Ovary (tissue), 3 donors: ENCODE data around the gene CHRNA3.

Experiments
- CTCF ChIP-seq, 3 donors: fragments of 450-650 bp in 2 of 3; fragments of 200-600 bp in 1 of 3; IDR thresholded peaks; one replicate each; pipeline versions ENCODE4 v1.5.1 to v1.8.0; 2016 to 2022; ENCODE audit warnings: antibody characterized with exemption in 3 of 3, mild to moderate bottlenecking in 1 of 3
- EP300 ChIP-seq: sonication (generic); formaldehyde crosslinking; IDR thresholded peaks from one replicate; pipeline ENCODE4 v1.6.1; 2017; ENCODE audit warnings: antibody characterized with exemption
- POLR2A ChIP-seq: fragments of 450-650 bp; IDR thresholded peaks from one replicate; pipeline ENCODE4 v1.6.1; 2017; ENCODE audit warnings: antibody characterized with exemption, mild to moderate bottlenecking, moderate library complexity
- donor health status: DM: no; HTN: no; CAD: no.

GRCh38 chr15:78599189-78599588 is 21.6 kb downstream of the CHRNA3 start:
- TF ChIP-seq POLR2A (no peak), CTCF (IDR thresholded peaks at IDR 0.05) (no peak), EP300 (no peak)
